Stimulated activated CD4-positive, alpha-beta T cell treated with anti-CD3 and anti-CD28 coated beads, Interleukin-2, amount 100 ng/mL, for 48 hours (primary cell): ENCODE data around the gene SLAMF9.

Experiments
- DNase-seq, 2 donors: peaks; one replicate each; pipeline ENCODE4 v3.0.0-alpha.2; 2020

The SLAMF9 gene

GRCh38 chr1:159945483-159946241 lies 8.4 kb downstream of the SLAMF9 start, which contains the start of gene IGSF9:
Gene IGSF9 (minus strand): TSS chr1:159945613. CDS start chr1:159943454, 2,159 bp downstream.
- DNase-seq, result peak; percentile 47 to 51

GRCh38 chr1:159944623-159945455 lies 9.2 kb downstream of the SLAMF9 start:
- DNase-seq, result no peak

- no peak for DNase-seq
Measured at GRCh38 chr1:159943908-159944622, 10.0 kb downstream of the SLAMF9 start.

GRCh38 chr1:159943278-159943640 lies 10.8 kb downstream of the SLAMF9 start:
- no peak for DNase-seq

GRCh38 chr1:159942632-159943277 lies 11.3 kb downstream of the SLAMF9 start:
- DNase-seq, result no peak

GRCh38 chr1:159941591-159942560 lies 12.2 kb downstream of the SLAMF9 start:
- no peak for DNase-seq

GRCh38 chr1:159941141-159941540 lies 12.9 kb downstream of the SLAMF9 start:
- DNase-seq, result no peak

GRCh38 chr1:159940006-159940620 lies 13.9 kb downstream of the SLAMF9 start:
- DNase-seq, result no peak

GRCh38 chr1:159939678-159940002 lies 14.4 kb downstream of the SLAMF9 start:
- DNase-seq, result no peak

- no peak for DNase-seq
Measured at GRCh38 chr1:159938905-159939677, 14.9 kb downstream of the SLAMF9 start.

GRCh38 chr1:159938211-159938852 lies 15.7 kb downstream of the SLAMF9 start:
- DNase-seq, result no peak

GRCh38 chr1:159937054-159937750 lies 16.8 kb downstream of the SLAMF9 start:
- DNase-seq, result no peak

GRCh38 chr1:159936273-159936904 lies 17.6 kb downstream of the SLAMF9 start:
- DNase-seq, result peak; percentile 90 to 92

- no peak for DNase-seq
Measured at GRCh38 chr1:159935719-159936272, 18.2 kb downstream of the SLAMF9 start.

GRCh38 chr1:159935305-159935704 lies 18.7 kb downstream of the SLAMF9 start:
- DNase-seq, result no peak

- DNase-seq, result no peak
Measured at GRCh38 chr1:159934136-159935039, 19.6 kb downstream of the SLAMF9 start.

GRCh38 chr1:159933347-159933746 lies 20.7 kb downstream of the SLAMF9 start:
- DNase-seq, result no peak
